Liver (tissue), 3 donors: ENCODE data around the gene SDR9C7.

Experiments
- ATF3 ChIP-seq: IDR thresholded peaks from 2 replicates; pipeline ENCODE4 v1.6.1; 2016; ENCODE audit warnings: antibody characterized with exemption
- EGR1 ChIP-seq, 2 donors: IDR thresholded peaks; 2 replicates each; pipeline ENCODE4 v1.6.1; 2016 to 2018; ENCODE audit warnings: antibody characterized with exemption in 2 of 2, low read depth in 2 of 2
- GABPA ChIP-seq, 2 donors: IDR thresholded peaks in 1 of 2; conservative IDR thresholded peaks in 1 of 2; 2 replicates each; pipeline ENCODE4 v1.6.1; 2016; ENCODE audit warnings: antibody characterized with exemption in 2 of 2, mild to moderate bottlenecking in 1 of 2, moderate library complexity in 1 of 2
- HNF4A ChIP-seq, 2 donors: conservative IDR thresholded peaks; 2 replicates each; pipeline ENCODE4 v1.6.1; 2016; ENCODE audit warnings: antibody characterized with exemption in 2 of 2, mild to moderate bottlenecking in 2 of 2
- JUND ChIP-seq, 2 donors: IDR thresholded peaks; 2 replicates each; pipeline ENCODE4 v1.6.1; 2016; ENCODE audit warnings: antibody characterized with exemption in 2 of 2
- MAX ChIP-seq: IDR thresholded peaks from 2 replicates; pipeline ENCODE4 v1.6.1; 2016; ENCODE audit warnings: antibody characterized with exemption
- RAD21 ChIP-seq, 2 donors: IDR thresholded peaks; 2 replicates each; pipeline ENCODE4 v1.6.1; 2016; ENCODE audit warnings: antibody characterized with exemption in 2 of 2, mild to moderate bottlenecking in 2 of 2
- ZBTB33 ChIP-seq: IDR thresholded peaks from 2 replicates; pipeline ENCODE4 v1.6.1; 2016; ENCODE audit warnings: antibody characterized with exemption
- TF ChIP-seq, protein P1 (sequence below): fragments of 150-350 bp; IDR thresholded peaks from 2 replicates; pipeline ENCODE4 v1.5.1; 2017; ENCODE audit warnings: improper control_type of control experiment, low read depth, low read length; ENCODE audit not compliant: missing input control
- donor health status: healthy.
- donor health status: healthy.

DNA sequence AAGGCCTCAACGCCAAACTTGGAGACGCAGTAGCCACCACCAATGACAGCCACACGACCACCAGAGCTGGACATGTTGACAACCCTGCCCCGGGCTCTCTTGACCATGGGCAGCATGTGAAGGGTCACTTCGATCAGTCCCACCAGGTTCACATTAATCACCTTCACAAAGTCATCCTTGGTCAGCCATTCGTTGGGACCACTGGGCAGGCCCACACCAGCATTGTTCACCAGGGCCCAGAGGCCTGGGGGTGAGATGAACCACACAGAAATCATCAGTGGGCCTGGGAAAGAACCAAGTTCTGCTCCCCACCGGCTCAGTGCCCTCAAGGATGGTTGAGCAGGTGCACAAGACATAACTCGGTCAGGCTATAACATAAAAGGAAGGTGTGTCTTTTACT is 4.0 kb downstream of the SDR9C7 start:
- TF ChIP-seq ZBTB33, result no peak
- TF ChIP-seq GABPA (IDR thresholded peaks at IDR 0.05 in 1 of 2, conservative IDR thresholded peaks at IDR 0.05 in 1 of 2), result no peak
- TF ChIP-seq, protein P1, sequence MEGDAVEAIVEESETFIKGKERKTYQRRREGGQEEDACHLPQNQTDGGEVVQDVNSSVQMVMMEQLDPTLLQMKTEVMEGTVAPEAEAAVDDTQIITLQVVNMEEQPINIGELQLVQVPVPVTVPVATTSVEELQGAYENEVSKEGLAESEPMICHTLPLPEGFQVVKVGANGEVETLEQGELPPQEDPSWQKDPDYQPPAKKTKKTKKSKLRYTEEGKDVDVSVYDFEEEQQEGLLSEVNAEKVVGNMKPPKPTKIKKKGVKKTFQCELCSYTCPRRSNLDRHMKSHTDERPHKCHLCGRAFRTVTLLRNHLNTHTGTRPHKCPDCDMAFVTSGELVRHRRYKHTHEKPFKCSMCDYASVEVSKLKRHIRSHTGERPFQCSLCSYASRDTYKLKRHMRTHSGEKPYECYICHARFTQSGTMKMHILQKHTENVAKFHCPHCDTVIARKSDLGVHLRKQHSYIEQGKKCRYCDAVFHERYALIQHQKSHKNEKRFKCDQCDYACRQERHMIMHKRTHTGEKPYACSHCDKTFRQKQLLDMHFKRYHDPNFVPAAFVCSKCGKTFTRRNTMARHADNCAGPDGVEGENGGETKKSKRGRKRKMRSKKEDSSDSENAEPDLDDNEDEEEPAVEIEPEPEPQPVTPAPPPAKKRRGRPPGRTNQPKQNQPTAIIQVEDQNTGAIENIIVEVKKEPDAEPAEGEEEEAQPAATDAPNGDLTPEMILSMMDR, result no peak
- TF ChIP-seq ATF3, result no peak
- no peak for TF ChIP-seq RAD21 (IDR thresholded peaks at IDR 0.05)
- TF ChIP-seq EGR1 (IDR thresholded peaks at IDR 0.05; ENCODE audit: low read depth in 2 of 2), result no peak
- TF ChIP-seq JUND (IDR thresholded peaks at IDR 0.05), result no peak
- no peak for TF ChIP-seq HNF4A (conservative IDR thresholded peaks at IDR 0.05)
- no peak for TF ChIP-seq MAX
